Ovary (tissue), 9 donors: ENCODE measurements around the gene C1QTNF1. TPM values are rescaled to one million over a fixed set of nuclear protein-coding genes. Genes with fewer than 3 reads are reported as not detected.

ENCODE experiments used
- DNase-seq, 5 donors: peaks; one replicate each; pipeline ENCODE4 v3.0.0-alpha.2; 2019 to 2020
- H3K27ac ChIP-seq, 2 donors: fragments of 200-600 bp; one replicate each; pipeline versions ENCODE4 v1.5.1 to v1.8.0; 2019 to 2022
- H3K27me3 ChIP-seq: fragments of 200-600 bp; one replicate; pipeline ENCODE4 v1.8.0; 2022
- H3K36me3 ChIP-seq: fragments of 200-600 bp; sonication (generic); one replicate; pipeline ENCODE4 v1.5.1; 2019
- H3K4me1 ChIP-seq: one replicate; pipeline ENCODE4 v1.8.1; 2013; ENCODE audit warnings: mild to moderate bottlenecking, moderate library complexity; ENCODE audit not compliant: insufficient read depth
- H3K4me3 ChIP-seq: fragments of 200-600 bp; sonication (generic); one replicate; pipeline ENCODE4 v1.5.1; 2017
- H3K9me3 ChIP-seq, 2 donors: fragments of 200-600 bp in 1 of 2; sonication (generic) in 1 of 2; one replicate each; pipeline versions ENCODE4 v1.5.1 to v1.8.1; 2013 to 2019; ENCODE audit warnings: mild to moderate bottlenecking in 1 of 2, moderate library complexity in 1 of 2
- EP300 ChIP-seq: sonication (generic); formaldehyde crosslinking; IDR thresholded peaks from one replicate; pipeline ENCODE4 v1.6.1; 2017; ENCODE audit warnings: antibody characterized with exemption
- POLR2A ChIP-seq: fragments of 450-650 bp; IDR thresholded peaks from one replicate; pipeline ENCODE4 v1.6.1; 2017; ENCODE audit warnings: antibody characterized with exemption, mild to moderate bottlenecking, moderate library complexity
- WGBS, 3 donors: extraction: QIAGEN DNeasy Blood & Tissue Kit in 1 of 3; methylation state at CpG; one replicate each; pipeline versions ENCODE4 v1.1.5 to v1.1.7; 2013 to 2017; 5-methylcytosine and 5-hydroxymethylcytosine counted together
- intact Hi-C, 4 donors: fragments of 100-400 bp; cut with DNase I; formaldehyde crosslinking; loops; one replicate each; pipeline versions ENCODE4 v1.11.0 to v1.15.1; 2022 to 2023
- polyA plus RNA-seq, 2 donors: library from polyadenylated mRNA; stranded (reverse); fragments of 200-250 nt in 1 of 2; fragments of 350-450 nt in 1 of 2; fragmentation: Illumina TruSeq in 1 of 2; extraction: RNeasy Lipid Tissue Mini Kit (QIAGEN cat#74804) in 1 of 2; gene quantifications; one replicate each; pipeline ENCODE4 v1.2.3, GENCODE V29; 2013 to 2014
- total RNA-seq, 7 donors: library from RNA; depleted of rRNA in 2 of 7; stranded (reverse); fragments of >200 nt in 2 of 7; fragmentation: NEBNext Ultra II Directional in 3 of 7; extraction: Animal tissue kit (Norgen Biotek cat#: 25700) in 3 of 7; gene quantifications; one replicate each; pipeline versions ENCODE4 v1.1.0 to v1.2.4, GENCODE V29; 2016 to 2023
- TF ChIP-seq, protein P1 (sequence below), 3 donors: fragments of 450-650 bp in 2 of 3; fragments of 200-600 bp in 1 of 3; IDR thresholded peaks; one replicate each; pipeline versions ENCODE4 v1.5.1 to v1.8.0; 2016 to 2022; ENCODE audit warnings: antibody characterized with exemption in 3 of 3, mild to moderate bottlenecking in 1 of 3
- donor health status: DM: no; HTN: no; CAD: no; lungs with moderate emphysema.
- donor health status: DM: no; HTN: no; CAD: no.
- donor health status: Bipolar disorder and iron deficiency.
- donor health status: DM: yes; HTN: yes; CAD: no.
- donor health status: DM: no; HTN: no; CAD: no.
- donor health status: DM: yes; HTN: yes; CAD: no.

C1QTNF1 gene
- total and polyA plus RNA-seq, 9 donors, result 17.9 to 85.9 (median 53.5) TPM

DNA sequence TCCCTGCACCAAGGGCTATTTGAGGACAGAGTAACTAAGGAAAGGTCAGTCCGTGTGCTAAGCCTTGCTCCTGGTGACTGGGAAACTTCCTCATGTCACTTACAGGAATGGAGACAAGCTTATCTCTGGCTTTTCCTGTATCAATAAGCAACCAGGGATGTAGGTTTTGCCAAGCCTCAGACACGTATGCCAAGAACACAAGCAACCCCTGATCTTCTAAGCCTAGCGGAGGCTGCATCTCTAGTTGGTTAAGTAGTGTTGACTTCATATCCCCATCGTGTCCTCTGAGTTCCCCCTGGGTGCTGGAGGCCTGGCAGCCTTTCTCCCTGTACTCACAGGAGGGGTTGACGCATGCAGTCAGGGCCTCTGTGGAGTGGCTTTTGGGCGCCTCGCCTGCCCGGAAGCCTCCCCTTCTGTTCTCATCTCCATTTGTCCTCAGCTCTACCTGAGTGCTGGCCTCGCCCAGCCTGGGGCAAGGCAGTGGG is 1.4 kb upstream of the C1QTNF1 start:
- no peaks in the 10 kb centered on the region for H3K36me3 ChIP-seq
- TF ChIP-seq, protein P1, sequence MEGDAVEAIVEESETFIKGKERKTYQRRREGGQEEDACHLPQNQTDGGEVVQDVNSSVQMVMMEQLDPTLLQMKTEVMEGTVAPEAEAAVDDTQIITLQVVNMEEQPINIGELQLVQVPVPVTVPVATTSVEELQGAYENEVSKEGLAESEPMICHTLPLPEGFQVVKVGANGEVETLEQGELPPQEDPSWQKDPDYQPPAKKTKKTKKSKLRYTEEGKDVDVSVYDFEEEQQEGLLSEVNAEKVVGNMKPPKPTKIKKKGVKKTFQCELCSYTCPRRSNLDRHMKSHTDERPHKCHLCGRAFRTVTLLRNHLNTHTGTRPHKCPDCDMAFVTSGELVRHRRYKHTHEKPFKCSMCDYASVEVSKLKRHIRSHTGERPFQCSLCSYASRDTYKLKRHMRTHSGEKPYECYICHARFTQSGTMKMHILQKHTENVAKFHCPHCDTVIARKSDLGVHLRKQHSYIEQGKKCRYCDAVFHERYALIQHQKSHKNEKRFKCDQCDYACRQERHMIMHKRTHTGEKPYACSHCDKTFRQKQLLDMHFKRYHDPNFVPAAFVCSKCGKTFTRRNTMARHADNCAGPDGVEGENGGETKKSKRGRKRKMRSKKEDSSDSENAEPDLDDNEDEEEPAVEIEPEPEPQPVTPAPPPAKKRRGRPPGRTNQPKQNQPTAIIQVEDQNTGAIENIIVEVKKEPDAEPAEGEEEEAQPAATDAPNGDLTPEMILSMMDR (IDR thresholded peaks at IDR 0.05), result no peak
- TF ChIP-seq EP300, result peak; percentile 83
- TF ChIP-seq POLR2A, result no peak
- 51 to 64% (median 62%) methylated on average over 9 of the region's 9 CpGs for WGBS, 3 donors
- DNase-seq, result peak in 4 of 5 donors; percentile 42 to 59 (median 46)
- peaks cover 27% of the 10 kb centered on the region for H3K4me1 ChIP-seq
- no peaks in the 10 kb centered on the region for H3K9me3 ChIP-seq
- H3K27me3 ChIP-seq, result no peaks in the 10 kb centered on the region
- H3K27ac ChIP-seq, result peak overlapping the region; percentile 40 to 49
- intact Hi-C loops, result loop anchor here in 1 of 4 donors (10.0 kb wide), 1 partner anchor 372 kb away; no protein-coding TSS in a partner anchor
- no peak overlapping the region for H3K4me3 ChIP-seq

DNA sequence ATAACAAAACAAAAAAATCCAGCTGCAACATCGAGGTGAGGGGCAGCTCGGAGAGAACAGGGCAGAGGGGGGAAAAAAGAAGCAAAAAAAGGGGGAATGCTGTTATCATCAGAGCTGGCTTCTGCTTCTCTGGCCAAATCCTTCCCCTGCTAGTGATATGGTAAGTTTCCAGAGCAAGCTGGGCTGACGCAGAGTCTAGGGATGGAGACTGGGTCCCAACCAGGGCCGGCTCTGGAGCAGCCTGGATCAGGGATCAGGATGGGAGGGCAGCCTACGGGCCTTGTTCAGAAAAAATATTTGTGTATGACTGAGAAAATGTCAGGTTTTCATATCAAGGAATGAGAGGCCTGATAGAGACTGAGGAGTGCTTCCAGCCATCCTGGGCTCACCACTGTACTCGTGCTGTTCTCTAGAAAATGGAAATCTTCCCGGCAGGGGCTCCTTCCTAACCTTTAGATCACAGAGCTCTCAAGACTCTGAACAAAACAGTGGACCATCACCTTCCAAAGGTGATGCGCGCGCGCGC is 726 bp upstream of the C1QTNF1 start:
- Histone ChIP-seq H3K4me3 (no peak overlapping the region), H3K9me3 (no peaks in the 10 kb centered on the region), H3K36me3 (no peaks in the 10 kb centered on the region), H3K27ac (peak overlapping the region; percentile 40 to 49), H3K4me1 (peaks cover 34% of the 10 kb centered on the region), H3K27me3 (no peaks in the 10 kb centered on the region)
- TF ChIP-seq EP300, result no peak
- TF ChIP-seq POLR2A, result no peak
- TF ChIP-seq, protein P1 (IDR thresholded peaks at IDR 0.05), result no peak
- peak in 3 of 5 donors; percentile 26 to 51 (median 44) for DNase-seq
- intact Hi-C loops, result loop anchor here in 1 of 4 donors (10.0 kb wide), 1 partner anchor 372 kb away; no protein-coding TSS in a partner anchor
- WGBS, 3 donors, result 33 to 53% (median 40%) methylated on average over 12 of the region's 12 CpGs

DNA sequence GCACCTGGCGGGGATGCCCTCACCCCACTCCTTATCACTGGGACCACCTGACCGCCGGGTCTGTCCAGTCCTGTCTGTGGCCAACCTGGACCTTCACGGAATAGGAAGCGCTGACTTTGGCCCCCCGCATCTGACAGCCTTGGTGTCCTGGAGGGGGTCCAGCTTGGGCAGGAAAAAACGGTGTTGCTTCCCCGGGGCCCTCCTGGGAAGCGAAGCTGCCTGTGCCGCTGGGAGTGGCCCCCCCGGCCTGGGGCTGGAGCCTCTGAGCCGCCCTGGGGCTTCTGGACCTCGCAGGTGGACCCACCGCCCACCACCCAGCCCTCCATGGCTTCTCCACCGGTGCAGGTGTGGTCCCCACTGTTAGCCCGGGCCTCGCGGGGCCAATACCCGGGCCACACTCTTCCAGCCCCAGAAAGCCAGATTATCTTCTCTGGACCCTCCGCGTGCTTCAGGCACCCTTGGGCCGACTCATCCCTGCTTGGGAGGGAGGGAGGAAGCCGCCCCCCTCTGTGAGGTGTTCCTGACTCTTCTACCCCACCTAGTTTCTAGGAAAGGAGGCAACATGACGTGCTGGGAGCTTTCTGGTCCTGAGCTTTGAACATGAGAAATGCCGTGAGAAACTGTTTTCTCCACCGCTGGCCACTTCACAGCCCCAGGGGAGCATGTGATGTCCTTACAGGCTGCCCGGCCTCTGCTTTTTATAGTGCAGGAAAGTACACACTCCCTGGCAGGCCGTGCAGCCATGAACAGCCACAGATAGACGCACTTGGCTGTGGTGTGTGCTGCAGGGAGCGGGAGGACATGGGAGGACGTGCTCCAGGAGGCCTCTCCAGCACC is 1.1 kb downstream of the C1QTNF1 start:
- Histone ChIP-seq H3K4me3 (peak overlapping the region; percentile 67), H3K27me3 (no peaks in the 10 kb centered on the region), H3K36me3 (no peaks in the 10 kb centered on the region), H3K4me1 (peaks cover 34% of the 10 kb centered on the region), H3K9me3 (no peaks in the 10 kb centered on the region), H3K27ac (no peak overlapping the region)
- WGBS, 3 donors, result 17 to 27% (median 20%) methylated on average over 31 of the region's 31 CpGs
- TF ChIP-seq EP300 (no peak), POLR2A (no peak)
- TF ChIP-seq, protein P1 (IDR thresholded peaks at IDR 0.05), result no peak
- peak in 3 of 5 donors; percentile 46 to 60 (median 53) for DNase-seq
- intact Hi-C loops, result loop anchor here in 1 of 4 donors (10.0 kb wide), 1 partner anchor 370 kb away; no protein-coding TSS in a partner anchor

DNA sequence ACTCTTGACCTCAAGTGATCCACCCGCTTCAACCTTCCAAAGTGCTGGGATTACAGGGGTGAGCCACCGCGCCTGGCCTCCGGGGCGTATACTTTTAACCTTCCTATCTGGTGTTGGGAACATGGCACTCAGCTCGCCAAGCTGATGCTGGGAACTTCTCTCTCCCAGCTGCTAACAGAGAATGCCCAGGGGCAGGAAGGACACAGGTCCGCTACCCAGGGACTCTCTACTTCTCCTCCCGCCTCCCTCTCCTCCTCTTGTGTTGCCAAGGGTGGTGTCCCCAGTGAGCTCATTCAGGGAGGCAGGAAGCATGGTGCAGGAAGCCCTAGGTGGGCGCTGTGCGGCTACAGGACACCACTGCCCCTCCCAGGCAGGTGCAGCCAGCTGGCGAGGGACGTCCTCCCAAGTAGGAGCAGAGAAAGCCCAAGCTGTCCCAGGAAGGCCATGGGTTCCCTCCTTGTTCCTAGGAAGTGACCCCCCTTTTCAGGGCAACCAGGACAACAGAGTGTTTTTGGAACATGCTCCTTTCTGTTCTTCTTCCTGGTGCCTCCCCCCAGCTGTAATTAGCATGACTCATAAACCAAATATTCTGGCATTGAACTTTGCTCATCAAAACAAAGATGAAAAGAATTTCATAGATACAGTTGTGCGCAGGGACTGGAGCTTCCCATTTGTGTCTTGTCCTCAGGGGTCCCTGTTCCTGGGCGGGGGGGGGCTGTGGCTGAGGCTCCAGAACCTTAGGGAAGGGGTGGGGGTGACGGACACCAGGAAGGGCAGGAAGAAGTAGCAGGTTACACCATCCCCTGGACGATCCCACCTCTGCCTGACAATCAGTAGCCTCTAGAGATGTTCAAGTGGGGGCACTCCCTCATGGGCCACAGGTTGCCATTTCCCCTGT is 2.7 kb downstream of the C1QTNF1 start:
- Histone ChIP-seq H3K27me3 (no peaks in the 10 kb centered on the region), H3K9me3 (no peaks in the 10 kb centered on the region), H3K36me3 (no peaks in the 10 kb centered on the region), H3K4me3 (no peak overlapping the region), H3K4me1 (peaks cover 32% of the 10 kb centered on the region), H3K27ac (peak overlapping the region; percentile 37 to 69)
- DNase-seq, result peak; percentile 47 to 77 (median 70)
- intact Hi-C loops, result loop anchor here in 1 of 4 donors (10.0 kb wide), 1 partner anchor 368 kb away; no protein-coding TSS in a partner anchor
- TF ChIP-seq EP300 (peak; percentile 42), POLR2A (no peak)
- TF ChIP-seq, protein P1 (IDR thresholded peaks at IDR 0.05), result no peak
- 28 to 48% (median 35%) methylated on average over 16 of the region's 16 CpGs for WGBS, 3 donors
